Common myeloid progenitor, CD34-positive (primary cell): ENCODE data around the gene F10. TPM values are rescaled to one million over a fixed set of nuclear protein-coding genes. Genes with fewer than 3 reads are reported as not detected.

Experiments used
- CTCF ChIA-PET: fragments of 350-600 bp; sonication (Branson Sonifier 250); formaldehyde crosslinking; loops from one replicate; lab custom pipeline; 2021; ENCODE audit warnings: antibody characterized with exemption; lab: Charles Lee
- POLR2A ChIA-PET: fragments of 350-600 bp; sonication (Branson Sonifier 250); formaldehyde crosslinking; loops from one replicate; lab custom pipeline; 2021; ENCODE audit warnings: antibody characterized with exemption; lab: Charles Lee
- DNase-seq, 3 donors: peaks; one replicate each; pipeline versions ENCODE4 v3.0.0 to v3.0.0-alpha.2; 2013
- H3K27ac ChIP-seq, 2 experiments: 1 replicate in 1 of 2; 2 replicates in 1 of 2; pipeline ENCODE4 v1.7.0; 2013; ENCODE audit warnings: inconsistent platforms in 2 of 2, low read length in 2 of 2, mild to moderate bottlenecking in 2 of 2, low read depth in 1 of 2, moderate library complexity in 1 of 2; ENCODE audit not compliant: severe bottlenecking in 2 of 2, insufficient read depth in 1 of 2, poor library complexity in 1 of 2
- H3K27me3 ChIP-seq, 5 experiments: replicated peaks in 2 of 5; 1 replicate in 3 of 5; 2 replicates in 2 of 5; pipeline versions ENCODE4 v1.6.1 to v1.7.0; 2013; ENCODE audit warnings: low read length in 4 of 5, mild to moderate bottlenecking in 2 of 5, moderate library complexity in 2 of 5, inconsistent platforms in 1 of 5; ENCODE audit not compliant: insufficient read depth in 5 of 5, control insufficient read depth in 4 of 5
- H3K36me3 ChIP-seq, 4 experiments: 1 replicate in 2 of 4; 2 replicates in 2 of 4; pipeline versions ENCODE4 v1.6.1 to v1.7.0; 2013; ENCODE audit warnings: low read length in 3 of 4, control low read depth in 1 of 4, mild to moderate bottlenecking in 1 of 4; ENCODE audit not compliant: control insufficient read depth in 4 of 4, insufficient read depth in 4 of 4
- H3K4me1 ChIP-seq, 4 experiments: 1 replicate in 3 of 4; 2 replicates in 1 of 4; pipeline versions ENCODE4 v1.6.1 to v1.7.1; 2013; ENCODE audit warnings: low read length in 3 of 4, mild to moderate bottlenecking in 3 of 4, control low read depth in 1 of 4, inconsistent platforms in 1 of 4, moderate library complexity in 1 of 4; ENCODE audit not compliant: control insufficient read depth in 4 of 4, insufficient read depth in 4 of 4; ENCODE audit errors: control extremely low read depth in 1 of 4
- H3K4me3 ChIP-seq, 7 experiments: 1 replicate in 4 of 7; 2 replicates in 3 of 7; pipeline versions ENCODE4 v1.5.1 to v1.7.0; 2013; ENCODE audit warnings: mild to moderate bottlenecking in 7 of 7, low read length in 6 of 7, moderate library complexity in 6 of 7, inconsistent platforms in 2 of 7, low read depth in 2 of 7, control low read depth in 1 of 7; ENCODE audit not compliant: insufficient read depth in 4 of 7, control insufficient read depth in 1 of 7; ENCODE audit errors: extremely low read depth in 1 of 7
- H3K9me3 ChIP-seq, 5 experiments: 1 replicate in 4 of 5; 2 replicates in 1 of 5; pipeline versions ENCODE4 v1.6.1 to v1.7.1; 2013; ENCODE audit warnings: low read length in 4 of 5, mild to moderate bottlenecking in 2 of 5, inconsistent platforms in 1 of 5, low read depth in 1 of 5, moderate library complexity in 1 of 5; ENCODE audit not compliant: control insufficient read depth in 4 of 5, insufficient read depth in 2 of 5; ENCODE audit errors: control extremely low read depth in 1 of 5
- WGBS: methylation state at CpG from one replicate; pipeline ENCODE4 v1.1.5; 2013; ENCODE audit not compliant: insufficient coverage; 5-methylcytosine and 5-hydroxymethylcytosine counted together
- polyA plus RNA-seq: library from polyadenylated mRNA; unstranded; fragments of 120-200 nt; gene quantifications from one replicate; pipeline ENCODE4 v1.2.1, GENCODE V29; 2013

Gene F10
- polyA plus RNA-seq = 0.03 TPM

- Histone ChIP-seq H3K4me3 (no peak within 1 kb of the TSS), H3K4me1 (no peaks in the 10 kb centered on the region), H3K36me3 (no peaks in the 10 kb centered on the region), H3K27me3 (peaks cover 0 to 5% (median 0%) of the 10 kb centered on the region in 5 experiments), H3K27ac (no peak within 1 kb of the TSS), H3K9me3 (no peaks in the 10 kb centered on the region)
- DNase-seq = no peak
- CTCF ChIA-PET = no interaction called here
- 85% methylated on average over 23 of the region's 23 CpGs for WGBS
- POLR2A ChIA-PET = no interaction called here
These were observed at the start of gene F10 for GRCh38 chr13:113122550-113123225. Gene F10, plus strand, starts transcription at chr13:113122799. Its CDS starts 57 bp downstream, at chr13:113122856.

DNA sequence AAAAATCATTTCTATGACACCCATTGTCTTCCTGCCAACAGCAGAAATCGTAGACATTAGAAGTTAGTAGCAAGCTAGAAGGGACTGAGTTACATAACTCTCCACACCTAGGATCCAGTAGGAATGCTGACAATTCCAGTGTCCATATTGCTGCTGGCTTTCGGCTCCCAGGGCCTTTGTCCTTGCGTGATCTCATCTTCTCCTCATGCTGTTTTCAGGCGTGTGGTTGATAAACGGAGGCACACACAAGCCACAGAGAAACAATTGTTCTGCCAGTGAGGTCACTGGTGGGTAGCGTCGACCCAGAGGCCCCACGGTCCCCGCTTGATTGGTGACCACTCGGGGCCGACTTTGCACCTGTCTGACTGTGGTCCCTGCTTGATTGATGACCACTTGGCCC is 48.7 kb upstream of the F10 start:
- Histone ChIP-seq H3K27me3 (no peaks in the 10 kb centered on the region), H3K36me3 (peaks cover 0 to 2% (median 0%) of the 10 kb centered on the region in 4 experiments), H3K27ac (no peak overlapping the region), H3K4me1 (no peaks in the 10 kb centered on the region), H3K4me3 (no peak overlapping the region), H3K9me3 (peaks cover 0 to 4% (median 0%) of the 10 kb centered on the region in 5 experiments)
- ChIA-PET POLR2A (interaction anchor here (0.6 kb wide), 1 partner anchor 14 kb away, joined by 3 read pairs; no protein-coding TSS in a partner anchor), CTCF (no interaction called here)
- 98% methylated on average over 11 of the region's 11 CpGs for WGBS
- no peak for DNase-seq

DNA sequence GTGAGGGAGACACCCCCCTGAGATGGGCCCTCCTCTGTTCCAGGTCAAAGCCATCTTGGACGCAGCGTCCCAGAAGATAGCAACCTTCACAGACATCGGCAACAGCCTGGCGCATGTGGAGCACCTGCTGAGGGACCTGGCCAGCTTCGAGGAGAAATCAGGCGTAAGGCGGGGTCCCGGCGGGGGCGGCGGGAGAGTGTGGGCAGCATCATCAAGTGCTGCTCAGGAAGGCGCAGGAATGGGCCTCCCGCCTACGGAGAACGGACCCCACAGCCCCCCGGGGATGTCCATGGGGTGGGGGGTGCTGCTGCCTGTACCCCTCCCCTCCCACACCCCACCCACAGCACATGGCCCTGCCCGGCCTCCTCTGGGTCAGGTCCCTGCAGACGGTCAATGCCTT is 48.2 kb upstream of the F10 start:
- Histone ChIP-seq H3K4me3 (no peak overlapping the region), H3K4me1 (no peaks in the 10 kb centered on the region), H3K27me3 (no peaks in the 10 kb centered on the region), H3K27ac (no peak overlapping the region), H3K9me3 (peaks cover 0 to 4% (median 0%) of the 10 kb centered on the region in 5 experiments), H3K36me3 (peaks cover 0 to 2% (median 0%) of the 10 kb centered on the region in 4 experiments)
- DNase-seq = no peak
- 93% methylated on average over 13 of the region's 18 CpGs for WGBS
- CTCF ChIA-PET = no interaction called here
- POLR2A ChIA-PET = no interaction called here

- POLR2A ChIA-PET = no interaction called here
- CTCF ChIA-PET = no interaction called here
- no peak for DNase-seq
- peaks cover 0 to 2% (median 0%) of the 10 kb centered on the region in 4 experiments for H3K36me3 ChIP-seq
- H3K27ac ChIP-seq = no peak overlapping the region
- H3K4me1 ChIP-seq = no peaks in the 10 kb centered on the region
- H3K27me3 ChIP-seq = no peaks in the 10 kb centered on the region
- 97% methylated on average over 21 of the region's 22 CpGs for WGBS
- peaks cover 0 to 4% (median 0%) of the 10 kb centered on the region in 5 experiments for H3K9me3 ChIP-seq
- no peak overlapping the region for H3K4me3 ChIP-seq
These were observed 47.7 kb upstream of the F10 start for GRCh38 chr13:113074876-113075275.

DNA sequence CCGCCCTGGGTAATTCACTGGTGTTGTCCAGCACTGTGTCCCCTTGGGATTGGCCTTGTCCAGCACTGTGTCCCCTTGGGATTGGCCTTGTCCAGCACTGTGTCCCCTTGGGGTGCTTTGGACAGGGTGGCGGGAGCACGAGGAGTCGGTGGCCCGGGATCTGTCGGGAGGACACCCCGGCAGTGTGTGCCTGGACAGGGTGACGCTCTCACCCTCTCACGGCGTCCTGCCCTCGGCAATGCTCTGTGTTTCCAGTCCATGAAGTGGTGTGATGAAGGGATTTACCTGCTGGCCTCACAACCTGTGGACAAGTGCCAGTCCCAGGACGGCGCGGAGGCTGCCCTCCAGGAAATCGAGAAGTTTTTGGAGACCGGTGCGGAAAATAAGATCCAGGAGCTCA is 46.9 kb upstream of the F10 start:
- no peak for DNase-seq

DNA sequence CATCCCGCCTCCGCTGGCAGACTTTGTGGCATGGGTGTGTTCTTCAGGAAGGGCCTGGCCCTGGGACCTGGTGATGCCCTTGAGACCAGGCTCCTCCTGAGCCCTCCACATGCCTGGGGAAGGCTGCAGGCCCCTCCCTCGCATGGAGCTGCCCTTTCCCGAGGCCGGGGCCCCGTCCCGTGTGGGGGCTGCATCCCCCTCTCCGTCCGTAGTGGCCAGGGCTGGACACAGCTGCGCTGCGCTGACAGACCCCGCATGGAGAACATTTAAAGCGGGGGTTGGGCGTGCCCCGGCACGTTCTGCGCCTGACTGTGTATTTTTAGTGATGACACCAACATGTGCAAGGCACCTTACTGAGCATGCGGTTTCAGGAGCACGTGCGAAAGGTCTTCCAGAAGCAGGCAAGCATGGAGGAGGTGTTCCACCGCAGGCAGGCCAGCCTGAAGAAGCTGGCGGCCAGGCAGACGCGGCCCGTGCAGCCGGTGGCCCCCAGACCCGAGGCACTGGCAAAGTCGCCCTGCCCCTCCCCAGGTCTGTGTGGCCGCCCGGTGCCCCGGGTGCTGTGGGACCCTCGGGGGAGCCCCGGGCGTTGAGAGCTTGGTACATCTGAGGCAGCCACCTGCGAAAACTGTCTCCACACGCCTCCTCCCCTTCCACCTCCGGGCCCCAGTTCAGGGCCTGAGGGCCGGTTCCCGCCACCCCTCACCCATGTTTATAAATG is 45.8 kb upstream of the F10 start:
- WGBS = 98% methylated on average over 36 of the region's 39 CpGs
- Histone ChIP-seq H3K27me3 (no peaks in the 10 kb centered on the region), H3K27ac (no peak overlapping the region), H3K36me3 (peaks cover 0 to 2% (median 0%) of the 10 kb centered on the region in 4 experiments), H3K4me3 (no peak overlapping the region), H3K9me3 (peaks cover 0 to 3% (median 0%) of the 10 kb centered on the region in 5 experiments), H3K4me1 (no peaks in the 10 kb centered on the region)
- CTCF ChIA-PET = interaction anchor here (1.1 kb wide), 1 partner anchor 9 kb away, joined by 3 read pairs; no protein-coding TSS in a partner anchor
- POLR2A ChIA-PET = no interaction called here
- no peak for DNase-seq

More for the DNA sequence above, 46.9 kb upstream of the F10 start:
- H3K27me3 ChIP-seq = no peaks in the 10 kb centered on the region
- H3K4me3 ChIP-seq = no peak overlapping the region
- peaks cover 0 to 2% (median 0%) of the 10 kb centered on the region in 4 experiments for H3K36me3 ChIP-seq
- no peak overlapping the region for H3K27ac ChIP-seq
- H3K9me3 ChIP-seq = peaks cover 0 to 4% (median 0%) of the 10 kb centered on the region in 5 experiments
- 97% methylated on average over 14 of the region's 17 CpGs for WGBS
- H3K4me1 ChIP-seq = no peaks in the 10 kb centered on the region
- ChIA-PET CTCF (no interaction called here), POLR2A (no interaction called here)

GRCh38 chr13:113077566-113077952 is 45.0 kb upstream of the F10 start:
- no peak overlapping the region for H3K4me3 ChIP-seq
- DNase-seq = no peak
- H3K27me3 ChIP-seq = no peaks in the 10 kb centered on the region
- POLR2A ChIA-PET = no interaction called here
- CTCF ChIA-PET = interaction anchor here (1.1 kb wide), 1 partner anchor 8 kb away, joined by 3 read pairs; no protein-coding TSS in a partner anchor
- H3K4me1 ChIP-seq = no peaks in the 10 kb centered on the region
- WGBS = 95% methylated on average over 20 of the region's 20 CpGs
- H3K9me3 ChIP-seq = no peaks in the 10 kb centered on the region
- H3K27ac ChIP-seq = no peak overlapping the region
- H3K36me3 ChIP-seq = peaks cover 0 to 2% (median 0%) of the 10 kb centered on the region in 4 experiments
